CD8-positive, alpha-beta memory T cell (primary cell): ENCODE measurements around the gene RPS6KA6. TPM values are rescaled to one million over a fixed set of nuclear protein-coding genes. Genes with fewer than 3 reads are reported as not detected.

Experiments
- CTCF ChIA-PET: fragments of 350-600 bp; sonication (Branson Sonifier 250); formaldehyde crosslinking; loops from one replicate; lab custom pipeline; 2021; ENCODE audit warnings: antibody characterized with exemption; lab: Charles Lee
- POLR2A ChIA-PET: fragments of 350-600 bp; sonication (Branson Sonifier 250); formaldehyde crosslinking; loops from one replicate; lab custom pipeline; 2021; ENCODE audit warnings: antibody characterized with exemption; lab: Charles Lee
- DNase-seq, 5 donors: peaks; one replicate each; pipeline versions ENCODE4 v3.0.0 to v3.0.0-alpha.2; 2020 to 2022; ENCODE audit warnings: mixed read lengths in 1 of 5
- H3K27ac ChIP-seq: one replicate; pipeline ENCODE4 v1.7.0; 2013; ENCODE audit warnings: low read depth, mild to moderate bottlenecking, low read length, moderate library complexity
- H3K27me3 ChIP-seq: 2 replicates; pipeline ENCODE4 v1.7.0; 2013; ENCODE audit warnings: low read length, mild to moderate bottlenecking; ENCODE audit not compliant: insufficient read depth, poor library complexity, severe bottlenecking
- H3K36me3 ChIP-seq: 2 replicates; pipeline ENCODE4 v1.7.0; 2013; ENCODE audit warnings: mild to moderate bottlenecking, low read length, moderate library complexity; ENCODE audit not compliant: insufficient read depth
- H3K4me1 ChIP-seq: 2 replicates; pipeline ENCODE4 v1.7.0; 2013; ENCODE audit warnings: mild to moderate bottlenecking, low read length, moderate library complexity; ENCODE audit not compliant: insufficient read depth
- H3K4me3 ChIP-seq: 2 replicates; pipeline ENCODE4 v1.7.0; 2013; ENCODE audit warnings: mild to moderate bottlenecking, low read length
- H3K9me3 ChIP-seq: 2 replicates; pipeline ENCODE4 v1.7.0; 2013; ENCODE audit warnings: mild to moderate bottlenecking, low read length
- H3K27ac Mint-ChIP-seq, 8 donors: one replicate each; pipeline ENCODE4 v1.8.0; 2020 to 2021; ENCODE audit warnings: mixed read lengths in 8 of 8, mild to moderate bottlenecking in 6 of 8, inconsistent platforms in 3 of 8, moderate library complexity in 3 of 8
- H3K27me3 Mint-ChIP-seq, 2 donors: one replicate each; pipeline ENCODE4 v1.8.0; 2020 to 2021; ENCODE audit warnings: mixed read lengths in 2 of 2, mild to moderate bottlenecking in 1 of 2, moderate library complexity in 1 of 2
- H3K36me3 Mint-ChIP-seq, 3 donors: one replicate each; pipeline ENCODE4 v1.8.0; 2020 to 2021; ENCODE audit warnings: mixed read lengths in 3 of 3, inconsistent platforms in 1 of 3, mild to moderate bottlenecking in 1 of 3
- H3K4me1 Mint-ChIP-seq, 3 donors: one replicate each; pipeline ENCODE4 v1.8.0; 2020 to 2021; ENCODE audit warnings: mixed read lengths in 3 of 3, inconsistent platforms in 1 of 3, mild to moderate bottlenecking in 1 of 3
- H3K4me3 Mint-ChIP-seq, 7 donors: one replicate each; pipeline ENCODE4 v1.8.0; 2020 to 2021; ENCODE audit warnings: mixed read lengths in 7 of 7, mild to moderate bottlenecking in 6 of 7, moderate library complexity in 4 of 7, inconsistent platforms in 2 of 7
- H3K9me3 Mint-ChIP-seq, 5 donors: one replicate each; pipeline ENCODE4 v1.8.0; 2020 to 2022; ENCODE audit warnings: mixed read lengths in 5 of 5, mild to moderate bottlenecking in 3 of 5, moderate library complexity in 2 of 5, inconsistent platforms in 1 of 5
- polyA plus RNA-seq: library from polyadenylated mRNA; unstranded; fragments of 300-500 nt; fragmentation: Illumina TruSeq; gene quantifications from one replicate; pipeline ENCODE4 v1.2.3, GENCODE V29; 2021
- total RNA-seq, 2 experiments: library from RNA; stranded (reverse); gene quantifications; one replicate each; pipeline ENCODE4 v1.2.3, GENCODE V29; 2021

Gene RPS6KA6
- total and polyA plus RNA-seq, 3 experiments from 2014 or later = 0.20 to 0.35 TPM; not detected in 1

GRCh38 chrX:84160736-84161135, 27.3 kb downstream of the RPS6KA6 start:
- Histone ChIP-seq H3K27me3 (no peaks in the 10 kb centered on the region), H3K27ac (no peak overlapping the region), H3K9me3 (no peaks in the 10 kb centered on the region), H3K4me1 (no peaks in the 10 kb centered on the region), H3K36me3 (no peaks in the 10 kb centered on the region), H3K4me3 (no peak overlapping the region)
- Mint-ChIP-seq H3K36me3 (no peaks in the 10 kb centered on the region), H3K9me3 (no peaks in the 10 kb centered on the region), H3K4me3 (no peak overlapping the region), H3K4me1 (no peaks in the 10 kb centered on the region), H3K27ac (no peak overlapping the region), H3K27me3 (no peaks in the 10 kb centered on the region)
- CTCF ChIA-PET = no interaction called here
- no peak for DNase-seq
- POLR2A ChIA-PET = no interaction called here

GRCh38 chrX:84156821-84157220, 31.2 kb downstream of the RPS6KA6 start:
- no peak for DNase-seq
- ChIA-PET CTCF (no interaction called here), POLR2A (no interaction called here)
- Mint-ChIP-seq H3K27ac (no peak overlapping the region), H3K4me3 (no peak overlapping the region), H3K4me1 (no peaks in the 10 kb centered on the region), H3K9me3 (peaks cover 0 to 3% (median 0%) of the 10 kb centered on the region in 5 donors), H3K36me3 (no peaks in the 10 kb centered on the region), H3K27me3 (no peaks in the 10 kb centered on the region)
- no peaks in the 10 kb centered on the region for H3K36me3 ChIP-seq
- H3K4me3 ChIP-seq = no peak overlapping the region
- no peaks in the 10 kb centered on the region for H3K27me3 ChIP-seq
- H3K27ac ChIP-seq = no peak overlapping the region
- no peaks in the 10 kb centered on the region for H3K9me3 ChIP-seq
- H3K4me1 ChIP-seq = no peaks in the 10 kb centered on the region

GRCh38 chrX:84155938-84156337, 32.1 kb downstream of the RPS6KA6 start:
- no peaks in the 10 kb centered on the region for H3K4me1 Mint-ChIP-seq
- DNase-seq = no peak
- CTCF ChIA-PET = no interaction called here
- Histone ChIP-seq H3K27ac (no peak overlapping the region), H3K27me3 (no peaks in the 10 kb centered on the region), H3K4me3 (no peak overlapping the region), H3K9me3 (no peaks in the 10 kb centered on the region), H3K4me1 (no peaks in the 10 kb centered on the region), H3K36me3 (no peaks in the 10 kb centered on the region)
- H3K27ac Mint-ChIP-seq = no peak overlapping the region
- H3K27me3 Mint-ChIP-seq = no peaks in the 10 kb centered on the region
- POLR2A ChIA-PET = no interaction called here
- peaks cover 0 to 3% (median 0%) of the 10 kb centered on the region in 5 donors for H3K9me3 Mint-ChIP-seq
- no peak overlapping the region for H3K4me3 Mint-ChIP-seq
- no peaks in the 10 kb centered on the region for H3K36me3 Mint-ChIP-seq

- Histone ChIP-seq H3K27me3 (no peaks in the 10 kb centered on the region), H3K36me3 (no peaks in the 10 kb centered on the region), H3K4me1 (no peaks in the 10 kb centered on the region), H3K27ac (no peak overlapping the region), H3K4me3 (no peak overlapping the region), H3K9me3 (no peaks in the 10 kb centered on the region)
- no peaks in the 10 kb centered on the region for H3K27me3 Mint-ChIP-seq
- H3K27ac Mint-ChIP-seq = no peak overlapping the region
- H3K36me3 Mint-ChIP-seq = no peaks in the 10 kb centered on the region
- no peaks in the 10 kb centered on the region for H3K4me1 Mint-ChIP-seq
- ChIA-PET CTCF (no interaction called here), POLR2A (no interaction called here)
- H3K9me3 Mint-ChIP-seq = peaks cover 0 to 3% (median 0%) of the 10 kb centered on the region in 5 donors
- no peak for DNase-seq
- no peak overlapping the region for H3K4me3 Mint-ChIP-seq
Measured at GRCh38 chrX:84153538-84153937, 34.5 kb downstream of the RPS6KA6 start.

- DNase-seq = no peak
- Histone ChIP-seq H3K4me3 (no peak overlapping the region), H3K27ac (no peak overlapping the region), H3K4me1 (no peaks in the 10 kb centered on the region), H3K9me3 (no peaks in the 10 kb centered on the region), H3K36me3 (no peaks in the 10 kb centered on the region), H3K27me3 (no peaks in the 10 kb centered on the region)
- CTCF ChIA-PET = no interaction called here
- Mint-ChIP-seq H3K9me3 (peaks cover 0 to under 1% (median 0%) of the 10 kb centered on the region in 5 donors), H3K27me3 (peaks cover 0 to 2% of the 10 kb centered on the region in 2 donors), H3K4me1 (no peaks in the 10 kb centered on the region), H3K27ac (no peak overlapping the region), H3K4me3 (no peak overlapping the region), H3K36me3 (no peaks in the 10 kb centered on the region)
- POLR2A ChIA-PET = no interaction called here
Measured at GRCh38 chrX:84144991-84145390, 43.0 kb downstream of the RPS6KA6 start.

GRCh38 chrX:84144281-84144680, 43.7 kb downstream of the RPS6KA6 start:
- no peaks in the 10 kb centered on the region for H3K36me3 ChIP-seq
- POLR2A ChIA-PET = no interaction called here
- H3K27me3 ChIP-seq = no peaks in the 10 kb centered on the region
- no peaks in the 10 kb centered on the region for H3K36me3 Mint-ChIP-seq
- peaks cover 0 to 6% of the 10 kb centered on the region in 2 donors for H3K27me3 Mint-ChIP-seq
- H3K27ac Mint-ChIP-seq = no peak overlapping the region
- no peaks in the 10 kb centered on the region for H3K4me1 ChIP-seq
- H3K27ac ChIP-seq = no peak overlapping the region
- H3K4me3 Mint-ChIP-seq = no peak overlapping the region
- no peaks in the 10 kb centered on the region for H3K9me3 ChIP-seq
- peaks cover 0 to 2% (median 0%) of the 10 kb centered on the region in 5 donors for H3K9me3 Mint-ChIP-seq
- no peak overlapping the region for H3K4me3 ChIP-seq
- H3K4me1 Mint-ChIP-seq = no peaks in the 10 kb centered on the region
- no peak for DNase-seq
- CTCF ChIA-PET = no interaction called here

- no peaks in the 10 kb centered on the region for H3K9me3 ChIP-seq
- Mint-ChIP-seq H3K9me3 (peaks cover 0 to 2% (median 0%) of the 10 kb centered on the region in 5 donors), H3K27ac (no peak overlapping the region), H3K4me3 (no peak overlapping the region), H3K27me3 (no peaks in the 10 kb centered on the region), H3K4me1 (no peaks in the 10 kb centered on the region), H3K36me3 (no peaks in the 10 kb centered on the region)
- H3K27ac ChIP-seq = no peak overlapping the region
- H3K4me3 ChIP-seq = no peak overlapping the region
- no peaks in the 10 kb centered on the region for H3K36me3 ChIP-seq
- H3K4me1 ChIP-seq = no peaks in the 10 kb centered on the region
- ChIA-PET CTCF (no interaction called here), POLR2A (no interaction called here)
- DNase-seq = no peak
- H3K27me3 ChIP-seq = no peaks in the 10 kb centered on the region
Measured at GRCh38 chrX:84133023-84133422, 55.0 kb downstream of the RPS6KA6 start.

- ChIA-PET POLR2A (no interaction called here), CTCF (no interaction called here)
- no peak overlapping the region for H3K4me3 Mint-ChIP-seq
- Histone ChIP-seq H3K4me3 (no peak overlapping the region), H3K27ac (no peak overlapping the region), H3K27me3 (no peaks in the 10 kb centered on the region), H3K4me1 (no peaks in the 10 kb centered on the region), H3K36me3 (no peaks in the 10 kb centered on the region), H3K9me3 (no peaks in the 10 kb centered on the region)
- no peak for DNase-seq
- no peak overlapping the region for H3K27ac Mint-ChIP-seq
- H3K4me1 Mint-ChIP-seq = no peaks in the 10 kb centered on the region
- peaks cover 0 to 7% (median 0%) of the 10 kb centered on the region in 5 donors for H3K9me3 Mint-ChIP-seq
- H3K36me3 Mint-ChIP-seq = no peaks in the 10 kb centered on the region
- peaks cover 0 to 3% of the 10 kb centered on the region in 2 donors for H3K27me3 Mint-ChIP-seq
Measured at GRCh38 chrX:84123585-84123984, 64.4 kb downstream of the RPS6KA6 start.

- peaks cover 0 to 3% (median 0%) of the 10 kb centered on the region in 5 donors for H3K9me3 Mint-ChIP-seq
Measured at GRCh38 chrX:84118769-84119168, 69.2 kb downstream of the RPS6KA6 start.

More at GRCh38 chrX:84118769-84119168, 69.2 kb downstream of the RPS6KA6 start:
- Histone ChIP-seq H3K4me3 (no peak overlapping the region), H3K9me3 (no peaks in the 10 kb centered on the region), H3K27me3 (no peaks in the 10 kb centered on the region), H3K27ac (no peak overlapping the region), H3K4me1 (no peaks in the 10 kb centered on the region), H3K36me3 (no peaks in the 10 kb centered on the region)
- ChIA-PET CTCF (no interaction called here), POLR2A (no interaction called here)
- no peaks in the 10 kb centered on the region for H3K4me1 Mint-ChIP-seq
- no peaks in the 10 kb centered on the region for H3K27me3 Mint-ChIP-seq
- DNase-seq = no peak
- H3K36me3 Mint-ChIP-seq = no peaks in the 10 kb centered on the region
- H3K27ac Mint-ChIP-seq = no peak overlapping the region
- H3K4me3 Mint-ChIP-seq = no peak overlapping the region
